ENCODE measurements around the gene ANKLE2. TPM values are rescaled to one million over a fixed set of nuclear protein-coding genes. Genes with fewer than 3 reads are reported as not detected.
"Not testable (repeated sequence)": the region's sequence is repeated elsewhere in the genome, so short reads cannot be mapped to it uniquely, and the experiment has no call there.

The ANKLE2 gene
- total RNA-seq, 1 donor from 2014 or later = 55.9 TPM

- intact Hi-C loops (cut with DNase I) = no loop called here
- no peak for ATAC-seq
- no peak for DNase-seq (ENCODE audit: low spot score)
Observed at GRCh38 chr12:132754160-132754932, 7.3 kb downstream of the ANKLE2 start.

GRCh38 chr12:132753670-132754069 lies 8.0 kb downstream of the ANKLE2 start:
- ATAC-seq; DNase-seq (ENCODE audit: low spot score); intact Hi-C loops (cut with DNase I): not testable (repeated sequence)

GRCh38 chr12:132748319-132748718 lies 13.3 kb downstream of the ANKLE2 start:
- DNase-seq (ENCODE audit: low spot score) (no peak), ATAC-seq (no peak)
- intact Hi-C loops (cut with DNase I) = no loop called here

GRCh38 chr12:132747896-132748295 lies 13.7 kb downstream of the ANKLE2 start:
- ATAC-seq (no peak), DNase-seq (ENCODE audit: low spot score) (no peak)
- intact Hi-C loops (cut with DNase I) = no loop called here

- intact Hi-C loops (cut with DNase I) = no loop called here
- no peak for DNase-seq (ENCODE audit: low spot score)
- ATAC-seq = no peak
Observed at GRCh38 chr12:132747395-132747794, 14.2 kb downstream of the ANKLE2 start.

- ATAC-seq (no peak), DNase-seq (ENCODE audit: low spot score) (no peak)
- intact Hi-C loops (cut with DNase I) = no loop called here
Observed at GRCh38 chr12:132746613-132747012, 15.0 kb downstream of the ANKLE2 start.

GRCh38 chr12:132743831-132744230 lies 17.8 kb downstream of the ANKLE2 start:
- DNase-seq (ENCODE audit: low spot score) (no peak), ATAC-seq (no peak)
- intact Hi-C loops (cut with DNase I) = no loop called here

GRCh38 chr12:132741620-132742019 lies 20.0 kb downstream of the ANKLE2 start:
- ATAC-seq (no peak), DNase-seq (ENCODE audit: low spot score) (no peak)
- intact Hi-C loops (cut with DNase I) = no loop called here

- intact Hi-C loops (cut with DNase I) = no loop called here
- no peak for DNase-seq (ENCODE audit: low spot score)
- ATAC-seq = no peak
Observed at GRCh38 chr12:132740652-132741051, 21.0 kb downstream of the ANKLE2 start.

- intact Hi-C loops (cut with DNase I) = no loop called here
- DNase-seq (ENCODE audit: low spot score) = no peak
- no peak for ATAC-seq
Observed at GRCh38 chr12:132740313-132740646, 21.4 kb downstream of the ANKLE2 start.

GRCh38 chr12:132739600-132740312 lies 21.9 kb downstream of the ANKLE2 start:
- ATAC-seq = no peak
- DNase-seq (ENCODE audit: low spot score) = no peak
- intact Hi-C loops (cut with DNase I) = no loop called here

- ATAC-seq (no peak), DNase-seq (ENCODE audit: low spot score) (no peak)
- intact Hi-C loops (cut with DNase I) = no loop called here
Observed at GRCh38 chr12:132736913-132737312, 24.7 kb downstream of the ANKLE2 start.

- ATAC-seq = no peak
- no peak for DNase-seq (ENCODE audit: low spot score)
- intact Hi-C loops (cut with DNase I) = no loop called here
Observed at GRCh38 chr12:132736378-132736777, 25.3 kb downstream of the ANKLE2 start.

- DNase-seq (ENCODE audit: low spot score) = no peak
- intact Hi-C loops (cut with DNase I) = no loop called here
- no peak for ATAC-seq
Observed at GRCh38 chr12:132735496-132735895, 26.1 kb downstream of the ANKLE2 start.

GRCh38 chr12:132734206-132734605 lies 27.4 kb downstream of the ANKLE2 start:
- ATAC-seq = no peak
- no peak for DNase-seq (ENCODE audit: low spot score)
- intact Hi-C loops (cut with DNase I) = no loop called here

- intact Hi-C loops (cut with DNase I) = no loop called here
- ATAC-seq = no peak
- no peak for DNase-seq (ENCODE audit: low spot score)
Observed at GRCh38 chr12:132731574-132731973, 30.1 kb downstream of the ANKLE2 start.

- ATAC-seq (no peak), DNase-seq (ENCODE audit: low spot score) (no peak)
- intact Hi-C loops (cut with DNase I) = no loop called here
Observed at GRCh38 chr12:132730353-132730752, 31.3 kb downstream of the ANKLE2 start.

GRCh38 chr12:132729541-132730320 lies 31.9 kb downstream of the ANKLE2 start:
- DNase-seq (ENCODE audit: low spot score) (no peak), ATAC-seq (no peak)
- intact Hi-C loops (cut with DNase I) = no loop called here

GRCh38 chr12:132728502-132728901 lies 33.1 kb downstream of the ANKLE2 start:
- intact Hi-C loops (cut with DNase I) = no loop called here
- DNase-seq (ENCODE audit: low spot score) (no peak), ATAC-seq (no peak)

Data from sciatic nerve (tissue), 2 donors.